HAP-1 (cell line): ENCODE data around the gene PHACTR1.

Experiments used
- DNase-seq, 2 experiments: peaks; one replicate each; pipeline ENCODE4 v3.0.0-alpha.2; 2016 to 2020; ENCODE audit warnings: low spot score in 2 of 2
- H3K27me3 ChIP-seq: fragments of 250-450 bp; sonication (Bioruptor Pico); 2 replicates; pipeline ENCODE4 v1.5.1; 2020; ENCODE audit warnings: low read depth, mild to moderate bottlenecking, moderate library complexity
- H3K36me3 ChIP-seq: fragments of 250-450 bp; sonication (Bioruptor Pico); replicated peaks from 2 replicates; pipeline ENCODE4 v1.5.1; 2020; ENCODE audit warnings: mild to moderate bottlenecking
- H3K4me1 ChIP-seq: fragments of 250-450 bp; sonication (Bioruptor Pico); 2 replicates; pipeline ENCODE4 v1.5.1; 2020; ENCODE audit warnings: mild to moderate bottlenecking
- H3K4me3 ChIP-seq: fragments of 250-450 bp; sonication (Bioruptor Pico); 2 replicates; pipeline ENCODE4 v1.5.1; 2020; ENCODE audit warnings: mild to moderate bottlenecking, moderate library complexity
- H3K9me3 ChIP-seq: fragments of 250-450 bp; sonication (Bioruptor Pico); 2 replicates; pipeline ENCODE4 v1.5.1; 2020; ENCODE audit warnings: mild to moderate bottlenecking, moderate library complexity
- in situ Hi-C: fragments of 300-500 bp; cut with MboI; formaldehyde crosslinking; loops from 3 replicates; pipeline ENCODE4 v1.14.3; 2020; ENCODE audit warnings: low sequenced_read_pairs, inconsistent platforms, mixed read lengths

The PHACTR1 gene

DNA sequence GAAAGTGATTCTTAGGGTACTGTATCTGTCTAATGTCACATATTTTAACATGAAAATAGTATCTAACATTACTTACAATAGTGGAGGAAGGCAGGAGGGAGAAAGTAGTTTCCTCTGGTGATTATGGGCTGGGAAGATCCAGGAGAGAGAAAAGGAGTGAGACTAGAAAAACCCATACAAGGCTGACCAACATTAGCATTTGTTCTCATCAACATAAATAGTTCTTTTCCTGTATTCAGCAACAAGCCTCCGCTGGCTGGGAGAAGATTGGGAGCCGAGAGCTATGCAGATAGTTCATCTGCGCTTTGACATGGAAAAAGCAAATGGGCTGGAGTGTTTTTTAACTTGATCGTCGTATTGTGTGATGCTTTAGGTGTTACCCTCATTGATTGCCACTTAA lies 239.4 kb downstream of the PHACTR1 start:
- Histone ChIP-seq H3K4me3 (no peak overlapping the region), H3K27me3 (peaks cover 32% of the 10 kb centered on the region)

DNA sequence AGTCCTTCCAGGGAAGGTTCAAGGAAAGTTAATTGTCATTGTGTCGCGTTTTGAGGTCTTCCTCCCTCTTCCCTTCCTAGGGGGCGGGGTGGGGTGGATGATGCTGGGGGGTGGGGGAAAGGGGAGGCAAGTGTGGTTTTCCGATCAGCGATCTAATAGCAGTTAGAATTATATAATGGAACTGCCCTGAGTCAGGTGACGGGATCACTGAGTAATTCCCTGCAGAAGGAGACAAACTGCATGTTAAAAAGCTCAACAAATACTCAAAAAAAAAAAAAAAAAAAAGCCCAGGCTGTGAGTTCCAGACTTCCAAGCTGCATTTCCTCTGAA lies 240.4 kb downstream of the PHACTR1 start:
- no peak for DNase-seq
- Histone ChIP-seq H3K27me3 (peaks cover 32% of the 10 kb centered on the region), H3K9me3 (no peaks in the 10 kb centered on the region), H3K36me3 (no peaks in the 10 kb centered on the region), H3K4me3 (no peak overlapping the region), H3K4me1 (no peaks in the 10 kb centered on the region)
- in situ Hi-C loops: no loop called here

More for the DNA sequence above, 239.4 kb downstream of the PHACTR1 start:
- Histone ChIP-seq H3K9me3 (no peaks in the 10 kb centered on the region), H3K36me3 (no peaks in the 10 kb centered on the region), H3K4me1 (no peaks in the 10 kb centered on the region)
- no peak for DNase-seq
- in situ Hi-C loops: no loop called here

DNA sequence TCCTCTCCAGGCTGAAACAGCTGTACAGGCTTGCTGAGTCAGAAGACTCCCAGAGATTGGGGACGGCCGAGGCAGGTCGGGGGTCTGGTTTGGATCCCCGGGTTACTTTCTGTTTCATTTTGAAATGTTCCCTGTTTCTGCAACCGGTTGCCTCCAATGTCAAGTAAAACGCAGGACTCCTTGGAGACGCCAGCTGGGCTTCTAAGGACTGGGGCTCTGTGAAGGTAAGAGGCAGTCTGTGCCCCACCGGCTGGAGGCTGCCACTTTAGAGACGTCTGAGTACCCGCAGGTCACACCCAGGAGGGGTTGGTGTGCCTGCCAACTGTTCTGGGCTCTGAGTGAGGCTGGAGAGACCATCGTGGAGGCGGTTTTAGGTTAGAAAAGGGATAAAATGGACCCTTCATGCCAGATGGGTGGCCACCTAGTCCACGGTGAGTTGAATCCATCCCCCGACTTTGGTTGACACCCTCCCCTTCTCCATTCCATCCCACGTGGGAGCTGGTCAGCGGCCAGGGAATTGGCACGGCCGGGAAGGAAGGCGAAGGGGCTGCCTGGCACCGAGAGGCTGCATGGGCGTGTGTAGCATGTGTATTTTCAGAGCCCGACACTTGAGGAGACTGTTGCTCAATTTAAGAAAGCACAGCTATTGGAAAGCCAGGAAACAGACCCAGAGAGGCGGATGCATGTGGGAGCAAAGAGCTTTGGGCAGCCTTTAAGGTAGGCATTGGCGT lies 240.9 kb downstream of the PHACTR1 start:
- H3K9me3 ChIP-seq: no peaks in the 10 kb centered on the region
- H3K4me1 ChIP-seq: no peaks in the 10 kb centered on the region
- DNase-seq: no peak
- in situ Hi-C loops: no loop called here
- H3K4me3 ChIP-seq: no peak overlapping the region
- H3K36me3 ChIP-seq: no peaks in the 10 kb centered on the region
- peaks cover 32% of the 10 kb centered on the region for H3K27me3 ChIP-seq

DNA sequence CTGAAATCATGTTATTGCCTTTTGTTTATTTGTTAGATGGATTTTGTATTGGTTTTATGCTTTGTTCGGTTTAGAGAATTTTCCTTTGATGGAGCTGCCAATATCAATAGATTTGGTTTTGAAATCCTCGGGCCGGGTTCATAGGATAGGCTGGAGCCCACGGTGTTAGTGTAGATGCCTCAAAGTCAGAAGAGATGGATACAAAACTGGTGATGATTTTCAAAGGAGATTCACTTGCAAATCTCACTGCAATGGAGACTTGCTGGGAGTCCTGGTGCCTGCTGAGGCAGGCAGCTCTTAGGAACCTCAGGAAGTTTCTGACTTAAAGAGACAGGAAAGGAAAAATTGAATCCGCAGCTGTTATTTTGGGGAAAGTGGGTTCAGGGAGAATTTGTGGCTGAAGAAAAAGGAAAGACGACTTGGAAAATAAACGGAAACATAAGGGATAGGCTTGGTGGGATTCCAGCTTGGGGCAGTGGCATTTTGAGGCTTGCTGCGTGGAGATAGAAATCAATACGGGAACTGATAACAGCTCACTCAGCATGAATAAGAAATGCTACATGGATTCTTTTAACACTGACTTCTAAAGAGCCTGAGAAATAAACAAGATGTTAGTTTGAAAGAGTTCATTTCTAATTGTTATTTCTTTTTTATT lies 241.6 kb downstream of the PHACTR1 start:
- DNase-seq: no peak
- Histone ChIP-seq H3K27me3 (peaks cover 32% of the 10 kb centered on the region), H3K4me3 (no peak overlapping the region), H3K9me3 (no peaks in the 10 kb centered on the region), H3K4me1 (no peaks in the 10 kb centered on the region), H3K36me3 (no peaks in the 10 kb centered on the region)
- in situ Hi-C loops: no loop called here

DNA sequence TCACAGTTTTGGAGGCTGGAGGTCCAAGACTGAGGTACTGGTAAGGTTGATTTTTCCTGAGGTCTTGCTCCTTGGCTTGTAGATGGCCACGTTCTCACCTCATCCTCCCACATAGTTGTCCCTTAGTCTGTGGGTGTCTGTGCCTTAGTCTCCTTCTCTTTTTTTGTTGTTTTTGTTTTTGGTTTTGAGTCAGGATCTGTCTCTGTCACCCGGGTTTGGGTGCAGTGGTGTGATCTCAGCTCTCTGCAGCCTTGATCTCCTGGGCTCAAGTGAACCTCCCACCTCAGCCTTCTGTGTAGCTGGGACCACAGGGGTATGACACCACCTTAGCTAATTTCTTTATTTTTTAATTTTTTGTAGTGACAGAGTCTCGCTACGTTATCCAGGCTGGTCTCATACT lies 245.2 kb downstream of the PHACTR1 start:
- Histone ChIP-seq H3K36me3 (no peaks in the 10 kb centered on the region), H3K27me3 (peaks cover 23% of the 10 kb centered on the region), H3K4me1 (no peaks in the 10 kb centered on the region), H3K4me3 (no peak overlapping the region), H3K9me3 (no peaks in the 10 kb centered on the region)
- in situ Hi-C loops: no loop called here
- no peak for DNase-seq

DNA sequence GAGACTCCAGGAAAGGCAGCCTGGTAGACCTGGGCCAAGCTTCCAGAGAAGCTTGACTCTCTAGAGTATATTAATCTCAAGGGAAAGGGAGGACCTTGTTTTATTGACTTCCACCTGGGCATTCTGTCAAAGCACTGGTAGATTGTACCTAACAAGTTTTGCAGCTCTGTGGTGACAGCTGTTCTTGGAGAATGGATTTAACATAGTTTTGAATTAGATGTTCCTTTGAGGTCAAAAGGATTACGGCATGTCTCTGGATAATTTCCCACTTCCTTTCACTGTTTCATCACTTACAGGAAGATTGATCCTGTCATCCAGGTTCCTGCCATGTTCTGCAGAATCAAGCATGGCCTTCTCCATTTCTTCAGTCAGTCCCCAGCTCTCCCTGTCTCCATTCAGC lies 246.0 kb downstream of the PHACTR1 start:
- H3K4me1 ChIP-seq: no peaks in the 10 kb centered on the region
- H3K36me3 ChIP-seq: no peaks in the 10 kb centered on the region
- no peak for DNase-seq
- peaks cover 20% of the 10 kb centered on the region for H3K27me3 ChIP-seq
- in situ Hi-C loops: no loop called here
- H3K4me3 ChIP-seq: no peak overlapping the region
- H3K9me3 ChIP-seq: no peaks in the 10 kb centered on the region

DNA sequence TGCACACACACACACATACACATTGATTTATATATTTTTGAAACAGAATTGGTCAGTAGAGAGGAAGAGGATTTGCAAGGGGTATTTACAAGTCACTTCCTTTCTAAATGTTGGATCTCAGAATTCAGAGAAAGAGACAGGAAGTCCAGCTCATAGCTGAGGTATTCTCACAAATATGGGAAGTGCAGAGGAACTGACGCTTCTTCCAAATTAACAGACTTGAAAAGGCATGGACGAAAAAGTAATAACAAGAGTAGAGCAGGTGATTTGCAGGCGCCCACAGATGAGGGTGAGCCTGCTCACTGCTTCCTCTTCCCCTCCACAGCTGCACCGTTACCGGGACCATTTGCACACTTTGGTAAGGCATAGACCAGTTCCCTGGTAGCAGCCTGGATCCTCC lies 246.4 kb downstream of the PHACTR1 start:
- in situ Hi-C loops: no loop called here
- H3K36me3 ChIP-seq: no peaks in the 10 kb centered on the region
- no peak for DNase-seq
- H3K9me3 ChIP-seq: no peaks in the 10 kb centered on the region
- no peak overlapping the region for H3K4me3 ChIP-seq
- no peaks in the 10 kb centered on the region for H3K4me1 ChIP-seq
- H3K27me3 ChIP-seq: peaks cover 18% of the 10 kb centered on the region

DNA sequence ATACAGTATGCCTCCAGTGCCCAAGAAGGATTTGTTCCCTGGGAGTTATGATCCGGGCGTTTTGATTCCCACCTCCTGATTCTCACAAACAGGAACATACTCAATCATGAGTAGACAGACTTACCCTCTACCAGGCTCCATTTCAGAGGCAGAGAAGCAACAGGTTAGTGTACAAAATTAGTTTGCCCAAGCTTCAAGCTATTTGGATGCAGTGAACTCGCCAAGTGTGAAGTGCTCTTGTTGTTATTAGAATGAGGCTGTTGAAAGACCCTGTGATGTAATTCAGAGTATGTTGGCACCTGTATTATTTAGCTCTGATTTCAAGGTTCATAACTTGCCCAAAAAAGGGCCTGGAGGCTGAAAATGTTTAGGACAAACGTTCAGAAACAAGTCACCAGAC lies 247.0 kb downstream of the PHACTR1 start:
- DNase-seq: no peak
- Histone ChIP-seq H3K27me3 (peaks cover 12% of the 10 kb centered on the region), H3K9me3 (no peaks in the 10 kb centered on the region), H3K4me3 (no peak overlapping the region), H3K4me1 (no peaks in the 10 kb centered on the region), H3K36me3 (no peaks in the 10 kb centered on the region)
- in situ Hi-C loops: no loop called here

DNA sequence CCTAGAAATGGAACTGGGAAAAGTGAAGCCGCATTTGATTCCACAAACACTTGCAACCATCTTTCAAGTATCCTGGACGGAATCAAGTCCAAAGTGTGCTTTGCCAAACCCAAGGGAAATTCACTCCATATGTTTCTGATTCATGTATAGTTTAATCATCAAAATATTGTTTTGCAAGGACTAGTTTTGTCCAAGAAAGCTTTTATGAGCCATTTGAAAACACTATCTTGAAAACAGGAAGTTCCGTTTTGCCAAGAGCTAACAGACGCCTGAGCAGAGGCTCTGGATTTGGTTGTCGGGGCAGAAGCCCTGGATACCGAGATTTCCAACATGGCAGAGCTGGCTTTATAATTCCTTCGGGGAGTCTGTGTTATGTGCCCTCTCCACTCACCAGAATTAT lies 251.1 kb downstream of the PHACTR1 start:
- Histone ChIP-seq H3K4me3 (no peak overlapping the region), H3K36me3 (no peaks in the 10 kb centered on the region), H3K27me3 (0 out of 2 replicates have a peak, but pooled peaks cover 4% of the 10 kb centered on the region), H3K4me1 (no peaks in the 10 kb centered on the region), H3K9me3 (no peaks in the 10 kb centered on the region)
- DNase-seq: no peak
- in situ Hi-C loops: no loop called here

DNA sequence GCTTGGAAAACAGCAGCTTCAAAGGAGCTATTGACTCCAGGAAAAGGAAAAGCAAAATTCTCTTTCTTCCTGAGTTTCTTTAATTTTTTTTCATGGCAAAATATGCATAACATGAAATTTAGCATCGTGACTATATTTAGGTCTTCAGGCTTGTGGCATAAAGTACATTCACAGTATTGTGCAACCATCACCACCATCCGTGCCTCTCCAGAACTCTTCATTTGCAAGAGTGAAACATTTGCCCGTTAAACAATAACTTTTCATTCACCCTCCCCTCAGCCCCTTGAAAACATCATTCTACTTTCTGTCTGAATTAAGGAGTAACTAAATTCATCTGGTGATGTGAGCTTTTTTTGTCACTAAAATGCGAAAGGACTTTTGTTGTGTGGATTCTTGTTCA lies 251.7 kb downstream of the PHACTR1 start:
- Histone ChIP-seq H3K4me3 (no peak overlapping the region), H3K27me3 (0 out of 2 replicates have a peak, but pooled peaks cover 4% of the 10 kb centered on the region), H3K4me1 (no peaks in the 10 kb centered on the region), H3K36me3 (no peaks in the 10 kb centered on the region), H3K9me3 (no peaks in the 10 kb centered on the region)
- DNase-seq: no peak
- in situ Hi-C loops: no loop called here

DNA sequence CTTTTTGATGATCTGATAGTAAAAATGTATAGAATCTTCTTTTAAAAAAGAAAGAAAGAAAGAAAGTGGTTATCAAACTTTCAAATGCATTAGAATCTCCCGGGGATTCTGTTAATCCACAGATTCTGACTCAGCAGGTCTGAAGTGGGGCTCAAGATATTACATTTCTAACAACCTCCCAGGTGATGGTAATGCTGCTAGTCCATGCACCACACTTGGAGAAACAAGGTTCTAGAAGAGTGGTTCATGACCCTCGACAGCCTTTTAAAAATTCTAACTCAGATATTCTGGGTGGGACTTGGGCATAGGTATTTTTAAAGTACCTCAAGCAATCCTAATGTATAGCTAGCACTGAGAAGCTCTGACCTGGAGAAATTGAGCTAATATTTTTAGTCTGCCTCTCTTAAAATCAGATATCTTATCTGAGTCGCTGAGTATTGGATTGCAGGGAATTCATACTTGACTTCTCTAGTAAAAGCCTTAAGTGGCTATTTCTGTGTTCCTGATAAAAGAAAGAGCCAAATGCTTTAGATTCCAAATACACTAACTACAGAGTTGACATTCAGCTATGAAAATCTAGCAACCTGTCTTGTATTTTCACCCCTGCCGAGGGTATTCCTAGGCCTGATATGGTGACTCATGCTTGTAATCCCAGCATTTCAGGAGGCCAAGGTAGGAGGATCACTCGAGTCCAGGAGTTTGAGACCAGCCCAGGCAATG lies 252.4 kb downstream of the PHACTR1 start:
- Histone ChIP-seq H3K27me3 (0 out of 2 replicates have a peak, but pooled peaks cover 4% of the 10 kb centered on the region), H3K9me3 (no peaks in the 10 kb centered on the region), H3K4me1 (no peaks in the 10 kb centered on the region), H3K4me3 (no peak overlapping the region), H3K36me3 (no peaks in the 10 kb centered on the region)
- no peak for DNase-seq
- in situ Hi-C loops: no loop called here

DNA sequence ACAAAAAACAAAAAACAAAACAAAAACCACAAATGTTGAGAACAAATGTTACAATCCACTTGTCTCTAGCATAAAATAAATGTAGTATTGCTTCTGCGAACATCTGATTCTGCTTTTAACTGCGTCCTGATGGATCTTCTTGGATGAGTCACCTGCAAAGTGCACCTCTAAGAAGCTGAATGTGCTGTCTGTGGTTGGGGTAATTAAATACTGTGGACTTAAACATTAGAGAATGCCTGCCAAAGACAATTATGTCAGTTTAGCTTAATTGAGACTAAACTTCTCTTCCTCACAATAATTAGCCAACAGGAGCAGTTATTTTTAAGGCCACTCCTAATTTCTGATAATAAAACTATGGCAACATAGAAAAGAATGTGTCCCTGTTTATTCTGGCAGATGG lies 253.4 kb downstream of the PHACTR1 start:
- Histone ChIP-seq H3K4me3 (no peak overlapping the region), H3K36me3 (no peaks in the 10 kb centered on the region), H3K4me1 (no peaks in the 10 kb centered on the region), H3K27me3 (0 out of 2 replicates have a peak, but pooled peaks cover 4% of the 10 kb centered on the region), H3K9me3 (no peaks in the 10 kb centered on the region)
- DNase-seq: no peak
- in situ Hi-C loops: no loop called here

DNA sequence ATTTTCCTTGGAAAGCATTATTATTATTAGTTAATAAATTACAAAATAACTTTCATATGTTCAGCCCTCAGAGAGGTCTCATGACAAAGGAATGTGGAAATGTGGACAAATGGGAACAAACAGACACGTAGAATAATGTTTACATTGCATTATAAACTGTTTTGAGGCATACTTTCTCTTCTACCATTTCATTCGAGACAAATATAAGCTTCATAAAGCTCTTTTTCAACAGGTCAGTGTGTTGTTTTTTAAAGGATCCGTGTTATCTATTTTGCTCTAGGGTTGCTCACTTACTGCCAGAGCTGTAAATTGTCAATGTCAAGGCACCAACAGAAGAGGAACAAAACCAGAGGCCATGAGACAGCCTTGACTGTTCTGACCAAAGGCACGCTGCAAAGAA lies 256.8 kb downstream of the PHACTR1 start:
- in situ Hi-C loops: no loop called here
- no peak for DNase-seq
- Histone ChIP-seq H3K4me1 (no peaks in the 10 kb centered on the region), H3K9me3 (no peaks in the 10 kb centered on the region), H3K36me3 (no peaks in the 10 kb centered on the region), H3K4me3 (no peak overlapping the region), H3K27me3 (no peaks in the 10 kb centered on the region)

DNA sequence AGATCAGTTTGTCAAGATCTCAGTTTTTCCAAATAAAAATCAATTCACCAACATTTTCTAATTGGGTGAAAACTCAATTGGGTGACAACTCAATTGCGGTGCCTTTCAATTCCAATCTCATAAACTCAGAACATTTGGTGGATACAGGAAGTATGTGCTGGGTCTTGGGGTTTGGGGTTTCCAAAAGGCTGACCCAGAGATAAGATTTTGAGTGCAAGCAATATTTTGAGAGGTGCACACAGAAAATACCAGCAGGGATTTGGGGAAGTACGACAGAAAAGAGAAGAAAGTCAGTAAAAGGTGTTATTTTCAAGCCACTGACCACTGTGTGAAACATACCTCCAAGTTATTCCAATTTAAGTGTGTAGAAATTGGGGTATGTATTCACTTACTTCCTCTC lies 258.0 kb downstream of the PHACTR1 start:
- no peak overlapping the region for H3K4me3 ChIP-seq
- no peaks in the 10 kb centered on the region for H3K27me3 ChIP-seq
- DNase-seq: no peak
- no peaks in the 10 kb centered on the region for H3K9me3 ChIP-seq
- no peaks in the 10 kb centered on the region for H3K4me1 ChIP-seq
- in situ Hi-C loops: no loop called here
- no peaks in the 10 kb centered on the region for H3K36me3 ChIP-seq
